PC-3 (cell line): ENCODE measurements around the gene TCERG1L. TPM values are rescaled to one million over a fixed set of nuclear protein-coding genes. Genes with fewer than 3 reads are reported as not detected.

Experiments used
- ATAC-seq: fragments of 200-7000 bp; cut with Tn5 transposase; 2 replicates; pipeline ENCODE4 v1.9.1; 2020; ENCODE audit warnings: mild to moderate bottlenecking, moderate library complexity
- BruUV-seq: library from RNA; stranded (reverse); fragments of 400-500 nt; replicated peaks from 2 replicates; lab custom pipeline; 2021; lab: Mats Ljungman, UMichigan
- CTCF ChIA-PET: fragments of 300-600 bp; sonication (Branson Sonifier 250); formaldehyde crosslinking; loops from one replicate; lab custom pipeline; 2022; ENCODE audit warnings: antibody characterized with exemption; lab: Charles Lee
- POLR2A ChIA-PET: fragments of 300-600 bp; sonication (Branson Sonifier 250); formaldehyde crosslinking; loops from one replicate; lab custom pipeline; 2022; ENCODE audit warnings: antibody characterized with exemption; ENCODE audit not compliant: unreplicated experiment; lab: Charles Lee
- DNase-seq: peaks from one replicate; pipeline ENCODE4 v3.0.0-alpha.2; 2015
- H2AFZ ChIP-seq: fragments of 300-600 bp; sonication (generic); 2 replicates; pipeline ENCODE4 v1.6.0; 2016; ENCODE audit warnings: antibody characterized with exemption, low read length
- H3F3A ChIP-seq: fragments of 300-600 bp; sonication (generic); one replicate; pipeline ENCODE4 v1.6.0; 2017; ENCODE audit warnings: antibody characterized with exemption, low read length, control low read depth, mild to moderate bottlenecking; ENCODE audit not compliant: unreplicated experiment
- H3K27ac ChIP-seq: fragments of 300-600 bp; sonication (generic); 2 replicates; pipeline ENCODE4 v1.5.1; 2016; ENCODE audit warnings: mild to moderate bottlenecking, low read length
- H3K27me3 ChIP-seq: fragments of 300-600 bp; sonication (generic); 2 replicates; pipeline ENCODE4 v1.6.1; 2016; ENCODE audit warnings: low read length, mixed read lengths
- H3K36me3 ChIP-seq: fragments of 300-600 bp; sonication (generic); 2 replicates; pipeline ENCODE4 v1.6.1; 2016; ENCODE audit warnings: low read depth, mixed run types, low read length, mixed read lengths
- H3K4me1 ChIP-seq: fragments of 300-600 bp; sonication (generic); 2 replicates; pipeline ENCODE4 v1.5.1; 2016; ENCODE audit warnings: low read length; ENCODE audit not compliant: insufficient read depth
- H3K4me2 ChIP-seq: fragments of 300-600 bp; sonication (generic); 2 replicates; pipeline ENCODE4 v1.6.0; 2016; ENCODE audit warnings: low read length
- H3K4me3 ChIP-seq: fragments of 300-600 bp; sonication (generic); 2 replicates; pipeline ENCODE4 v1.5.1; 2016; ENCODE audit warnings: mild to moderate bottlenecking, low read length, mixed read lengths
- H3K79me2 ChIP-seq: fragments of 300-600 bp; sonication (generic); 2 replicates; pipeline ENCODE4 v1.6.1; 2017; ENCODE audit warnings: low read length, mixed read lengths
- H3K9ac ChIP-seq: fragments of 300-600 bp; sonication (generic); 2 replicates; pipeline ENCODE4 v1.6.0; 2016; ENCODE audit warnings: mild to moderate bottlenecking, low read length
- H3K9me2 ChIP-seq: fragments of 300-600 bp; sonication (generic); replicated peaks from 2 replicates; pipeline ENCODE4 v1.6.1; 2016; ENCODE audit warnings: mixed run types, low read length, mixed read lengths
- H3K9me3 ChIP-seq: fragments of 300-600 bp; sonication (generic); 2 replicates; pipeline ENCODE4 v1.6.1; 2016; ENCODE audit warnings: low read length, mixed read lengths
- H4K20me1 ChIP-seq: fragments of 300-600 bp; sonication (generic); 2 replicates; pipeline ENCODE4 v1.6.1; 2016; ENCODE audit warnings: low read length, mixed read lengths
- CTCF ChIP-seq: fragments of 300-600 bp; sonication (generic); conservative IDR thresholded peaks from 2 replicates; pipeline ENCODE4 v1.5.1; 2017; ENCODE audit warnings: antibody characterized with exemption, low read depth, mild to moderate bottlenecking, low read length
- EZH2 ChIP-seq: fragments of 300-600 bp; sonication (generic); IDR thresholded peaks from one replicate; pipeline ENCODE4 v1.6.1; 2017; ENCODE audit warnings: antibody characterized with exemption, mild to moderate bottlenecking, low read length; ENCODE audit not compliant: unreplicated experiment
- EZH2phosphoT487 ChIP-seq: fragments of 300-600 bp; sonication (generic); IDR thresholded peaks from 2 replicates; pipeline ENCODE4 v1.6.1; 2018; ENCODE audit warnings: mild to moderate bottlenecking, antibody characterized with exemption, low read length, borderline replicate concordance
- intact Hi-C: fragments of 100-400 bp; cut with micrococcal nuclease; formaldehyde crosslinking; loops from 2 replicates; pipeline ENCODE4 v1.9.0; 2023
- total RNA-seq: library from RNA; depleted of rRNA; stranded (reverse); fragments of >200 nt; gene quantifications from 2 replicates; pipeline ENCODE4 v1.2.3, GENCODE V29; 2014

The TCERG1L gene
- total RNA-seq, 1 experiment from 2014 or later, result not detected

- H3K4me2 ChIP-seq, result no peak overlapping the region
- no peak overlapping the region for H3K27ac ChIP-seq
- no peaks in the 10 kb centered on the region for H3K9me2 ChIP-seq
- BruUV-seq, result no TSS peak
- no peak for DNase-seq
- H3F3A ChIP-seq, result no peaks in the 10 kb centered on the region
- H3K9ac ChIP-seq, result no peak overlapping the region
- H3K4me1 ChIP-seq, result no peaks in the 10 kb centered on the region
- H3K36me3 ChIP-seq, result no peaks in the 10 kb centered on the region
- H3K9me3 ChIP-seq, result no peaks in the 10 kb centered on the region
- CTCF ChIA-PET, result no interaction called here
- no peak for ATAC-seq
- H3K4me3 ChIP-seq, result no peak overlapping the region
- intact Hi-C loops, result no loop called here
- H2AFZ ChIP-seq, result no peak overlapping the region
- POLR2A ChIA-PET, result no interaction called here
- no peaks in the 10 kb centered on the region for H3K79me2 ChIP-seq
- TF ChIP-seq EZH2phosphoT487 (no peak), EZH2 (no peak), CTCF (no peak)
- H4K20me1 ChIP-seq, result no peaks in the 10 kb centered on the region
- H3K27me3 ChIP-seq, result no peaks in the 10 kb centered on the region
Measured at GRCh38 chr10:131168238-131168875, 143.2 kb downstream of the TCERG1L start.

GRCh38 chr10:131167036-131167860 is 144.3 kb downstream of the TCERG1L start:
- ATAC-seq, result no peak
- Histone ChIP-seq H3K27me3 (no peaks in the 10 kb centered on the region), H3K9me2 (no peaks in the 10 kb centered on the region), H3K9ac (no peak overlapping the region), H3K36me3 (no peaks in the 10 kb centered on the region), H3F3A (no peaks in the 10 kb centered on the region), H4K20me1 (no peaks in the 10 kb centered on the region), H2AFZ (no peak overlapping the region), H3K9me3 (no peaks in the 10 kb centered on the region), H3K4me2 (no peak overlapping the region), H3K4me3 (no peak overlapping the region), H3K79me2 (no peaks in the 10 kb centered on the region), H3K4me1 (no peaks in the 10 kb centered on the region), H3K27ac (no peak overlapping the region)
- CTCF ChIA-PET, result no interaction called here
- DNase-seq, result no peak
- intact Hi-C loops, result no loop called here
- POLR2A ChIA-PET, result no interaction called here
- TF ChIP-seq CTCF (no peak), EZH2 (no peak), EZH2phosphoT487 (no peak)
- BruUV-seq, result no TSS peak

GRCh38 chr10:131166486-131166885 is 145.0 kb downstream of the TCERG1L start:
- Histone ChIP-seq H3F3A (no peaks in the 10 kb centered on the region), H3K36me3 (no peaks in the 10 kb centered on the region), H3K4me3 (no peak overlapping the region), H3K27me3 (no peaks in the 10 kb centered on the region), H3K4me2 (no peak overlapping the region), H3K9me3 (no peaks in the 10 kb centered on the region), H3K4me1 (no peaks in the 10 kb centered on the region), H3K79me2 (no peaks in the 10 kb centered on the region), H3K9me2 (no peaks in the 10 kb centered on the region), H3K27ac (no peak overlapping the region), H2AFZ (no peak overlapping the region), H4K20me1 (no peaks in the 10 kb centered on the region), H3K9ac (no peak overlapping the region)
- ChIA-PET POLR2A (no interaction called here), CTCF (no interaction called here)
- ATAC-seq (no peak), DNase-seq (no peak)
- intact Hi-C loops, result no loop called here
- no TSS peak for BruUV-seq
- TF ChIP-seq CTCF (no peak), EZH2phosphoT487 (no peak), EZH2 (no peak)
